K562 (cell line): ENCODE results near the gene NRDE2. TPM values are rescaled to one million over a fixed set of nuclear protein-coding genes. Genes with fewer than 3 reads are reported as not detected.

Source experiments
- CBX1 ChIP-seq: sonication (generic); IDR thresholded peaks from 2 replicates; pipeline ENCODE4 v1.6.1; 2016; ENCODE audit warnings: antibody characterized with exemption, low read depth, mild to moderate bottlenecking
- ELF1 ChIP-seq: fragments of 200-800 bp; sonication (Bioruptor generic); IDR thresholded peaks from 2 replicates; pipeline ENCODE4 v1.6.1; 2016; ENCODE audit warnings: missing genetic modification characterization, missing compliant biosample characterization
- ESRRA ChIP-seq: fragments of 450-650 bp; IDR thresholded peaks from 2 replicates; pipeline ENCODE4 v1.6.1; 2014; ENCODE audit warnings: low read depth, mild to moderate bottlenecking, moderate library complexity, borderline replicate concordance
- ETV5 ChIP-seq: sonication (generic); formaldehyde crosslinking; IDR thresholded peaks from 2 replicates; pipeline ENCODE4 v1.4.0; 2020; ENCODE audit warnings: low read depth, mild to moderate bottlenecking, missing genetic modification reagents
- ILF3 ChIP-seq: fragments of 450-650 bp; IDR thresholded peaks from 2 replicates; pipeline ENCODE4 v1.6.1; 2018; ENCODE audit warnings: antibody characterized with exemption, mild to moderate bottlenecking, moderate library complexity, borderline replicate concordance
- JUNB ChIP-seq: fragments of 450-650 bp; formaldehyde crosslinking; conservative IDR thresholded peaks from 2 replicates; pipeline ENCODE4 v1.4.0; 2020; ENCODE audit warnings: mild to moderate bottlenecking
- KDM5B ChIP-seq: fragments of 200-600 bp; sonication (generic); IDR thresholded peaks from 2 replicates; pipeline ENCODE4 v1.6.1; 2012; ENCODE audit warnings: low read depth, mild to moderate bottlenecking, moderate library complexity, low read length, control low read depth, inconsistent platforms; ENCODE audit not compliant: insufficient replicate concordance
- KLF13 ChIP-seq: fragments of 450-650 bp; IDR thresholded peaks from 2 replicates; pipeline ENCODE4 v1.6.1; 2016; ENCODE audit warnings: missing genetic modification characterization, low read depth, mild to moderate bottlenecking, missing compliant biosample characterization, moderate library complexity, borderline replicate concordance
- MAZ ChIP-seq, 2 experiments: fragments of 450-650 bp in 1 of 2; sonication (generic) in 1 of 2; formaldehyde crosslinking; IDR thresholded peaks in 1 of 2; conservative IDR thresholded peaks in 1 of 2; 2 replicates each; pipeline versions ENCODE4 v1.4.0 to v1.5.0; 2020; ENCODE audit warnings: mild to moderate bottlenecking in 1 of 2, missing genetic modification reagents in 1 of 2
- MCM5 ChIP-seq: fragments of 450-650 bp; IDR thresholded peaks from 2 replicates; pipeline ENCODE4 v1.6.1; 2016; ENCODE audit warnings: low read depth
- MYC ChIP-seq, 2 experiments: fragments of 250-450 bp in 1 of 2; sonication (Bioruptor Pico) in 1 of 2; IDR thresholded peaks; 2 replicates each; pipeline versions ENCODE4 v1.5.1 to v1.6.1; 2012 to 2021; ENCODE audit warnings: low read depth in 2 of 2, borderline replicate concordance in 1 of 2, improper control_type of control experiment in 1 of 2, low read length in 1 of 2, mild to moderate bottlenecking in 1 of 2, moderate library complexity in 1 of 2
- NFRKB ChIP-seq: fragments of 450-650 bp; IDR thresholded peaks from 2 replicates; pipeline ENCODE4 v1.6.1; 2016; ENCODE audit warnings: low read depth
- NFYB ChIP-seq: IDR thresholded peaks from 2 replicates; pipeline ENCODE4 v1.6.1; 2011; ENCODE audit warnings: mild to moderate bottlenecking, moderate library complexity; ENCODE audit not compliant: insufficient read length; ENCODE audit errors: extremely low read depth
- PATZ1 ChIP-seq: fragments of 250-450 bp; sonication (Bioruptor Pico); IDR thresholded peaks from 2 replicates; pipeline ENCODE4 v1.5.0; 2020; ENCODE audit warnings: mild to moderate bottlenecking, borderline replicate concordance
- RBM25 ChIP-seq: fragments of 200-400 bp; formaldehyde crosslinking; IDR thresholded peaks from 2 replicates; pipeline ENCODE4 v1.6.1; 2018; ENCODE audit warnings: low read length, low read depth, moderate library complexity; ENCODE audit not compliant: severe bottlenecking
- RBM34 ChIP-seq: fragments of 200-400 bp; formaldehyde crosslinking; IDR thresholded peaks from 2 replicates; pipeline ENCODE4 v1.6.1; 2018; ENCODE audit warnings: low read length, borderline replicate concordance; ENCODE audit not compliant: insufficient read depth
- SPI1 ChIP-seq: IDR thresholded peaks from 2 replicates; pipeline ENCODE4 v1.6.1; 2011; ENCODE audit warnings: low read depth, low read length, control low read depth, borderline replicate concordance
- SUPT5H ChIP-seq: fragments of 450-650 bp; IDR thresholded peaks from 2 replicates; pipeline ENCODE4 v1.6.1; 2016
- TCFL5 ChIP-seq: fragments of 250-450 bp; sonication (Bioruptor Pico); conservative IDR thresholded peaks from 2 replicates; pipeline ENCODE4 v1.6.1; 2021; ENCODE audit warnings: mild to moderate bottlenecking, moderate library complexity, matching md5 sums
- ZNF124 ChIP-seq: sonication (generic); formaldehyde crosslinking; IDR thresholded peaks from 2 replicates; pipeline ENCODE4 v1.8.1; 2022; ENCODE audit warnings: missing genetic modification reagents
- ZNF431 ChIP-seq: sonication (generic); formaldehyde crosslinking; IDR thresholded peaks from 2 replicates; pipeline ENCODE4 v1.8.0; 2022; ENCODE audit warnings: mild to moderate bottlenecking, missing genetic modification reagents
- ZNF583 ChIP-seq: fragments of 250-450 bp; sonication (Bioruptor Pico); IDR thresholded peaks from 2 replicates; pipeline ENCODE4 v1.4.0; 2020
- polyA plus RNA-seq, 8 experiments: library from polyadenylated mRNA; depleted of rRNA in 4 of 8; stranded (reverse) in 5 of 8; unstranded in 3 of 8; fragments of >200 nt; fragmentation: Nextera tagmentation in 2 of 8; fragmentation: Illumina TruSeq in 1 of 8; extraction: Ambion mirVana in 2 of 8; extraction: Trizol in 1 of 8; gene quantifications; 2 replicates each; pipeline versions ENCODE4 v1.2.1 to v1.2.3, GENCODE V29; 2011 to 2014; ENCODE audit warnings: inconsistent platforms in 1 of 8, missing spikeins in 1 of 8
- total RNA-seq, 7 experiments: library from RNA; depleted of rRNA in 6 of 7; stranded (reverse); fragments of >200 nt in 6 of 7; fragmentation: Illumina TruSeq in 2 of 7; extraction: Trizol in 2 of 7; gene quantifications; 2 replicates each; pipeline versions ENCODE4 v1.2.1 to v1.2.3, GENCODE V29; 2011 to 2021; ENCODE audit warnings: low replicate concordance in 1 of 7
- TF ChIP-seq, protein P1 (sequence below), 2 experiments: fragments of 450-650 bp in 1 of 2; IDR thresholded peaks; 2 replicates each; pipeline ENCODE4 v1.6.1; 2011 to 2017; ENCODE audit warnings: low read depth in 2 of 2, antibody characterized with exemption in 1 of 2, borderline replicate concordance in 1 of 2, low read length in 1 of 2, mild to moderate bottlenecking in 1 of 2, mixed read lengths in 1 of 2; ENCODE audit not compliant: control insufficient read depth in 1 of 2

NRDE2 gene
- total and polyA plus RNA-seq, 9 of the 15 experiments (the other 6 are each of a cell fraction or from before 2014, with no cell fraction given), result 3.3 to 15.0 (median 8.4) TPM

DNA sequence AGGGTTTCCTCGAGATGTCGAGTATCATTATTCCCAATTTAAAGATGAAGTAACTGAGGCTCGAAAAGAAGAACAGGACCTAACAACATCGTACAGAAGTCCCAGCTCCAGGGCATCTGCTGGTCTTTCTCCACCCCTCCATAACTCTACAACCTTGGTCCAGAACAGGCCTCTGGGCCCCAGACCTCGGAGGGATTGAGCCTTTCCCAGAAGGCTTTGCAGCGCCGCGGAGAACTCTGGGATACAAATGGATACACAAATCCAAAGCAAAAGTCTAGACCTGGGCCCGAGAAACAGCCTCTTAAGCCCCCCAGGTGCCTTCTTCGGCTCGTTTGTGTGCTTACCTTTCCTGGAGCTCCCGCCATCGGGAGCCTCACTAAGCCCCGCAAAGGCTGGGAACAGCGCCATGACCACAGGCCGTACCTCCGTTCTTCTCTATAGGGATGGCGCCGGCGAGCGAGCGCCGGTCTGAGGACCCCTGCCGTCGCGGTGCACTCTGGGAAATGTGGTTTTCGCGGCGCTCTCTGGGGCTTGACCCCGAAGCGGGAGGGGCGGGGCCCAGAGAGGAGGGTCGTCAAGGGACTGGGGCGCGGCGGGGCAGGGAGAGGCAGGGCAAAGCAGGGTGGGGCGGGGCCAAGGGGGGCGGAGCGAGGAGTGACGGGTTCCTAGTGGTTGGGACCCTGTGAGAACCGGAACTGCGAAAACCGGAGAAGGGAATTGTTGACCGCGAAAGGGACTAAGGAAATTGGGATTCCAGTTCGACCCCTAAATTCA is at the start of gene NRDE2 (continued):
- TF ChIP-seq ESRRA (0 out of 2 replicates have a peak, but pooled peaks have one; percentile 52), NFYB (no peak), RBM34 (no peak), ZNF431 (CRISPR knock-in tag) (no peak), MYC (IDR thresholded peaks at IDR 0.05; ENCODE audit: low read depth, low read length) (0 out of 2 replicates have a peak, but pooled peaks have one; percentile 37), MYC (CRISPR knock-in tag; IDR thresholded peaks at IDR 0.05; ENCODE audit: borderline replicate concordance, low read depth) (peak; percentile 36; the same call in 1 of the 2 replicates), KDM5B (peak; percentile 50), SPI1 (peak; percentile 67; the same call in 1 of the 2 replicates), TCFL5 (CRISPR knock-in tag) (no peak), ELF1 (tag) (peak; percentile 53; the same call in 1 of the 2 replicates), JUNB (no peak), ZNF124 (CRISPR knock-in tag) (no peak), SUPT5H (peak; percentile 77), NFRKB (peak; percentile 55; the same call in 1 of the 2 replicates), MAZ (CRISPR knock-in tag; conservative IDR thresholded peaks at IDR 0.05 in 1 of 2, IDR thresholded peaks at IDR 0.05 in 1 of 2) (peak; percentile 55 to 89), KLF13 (tag) (no peak), PATZ1 (no peak), CBX1 (no peak), ZNF583 (CRISPR knock-in tag) (peak; percentile 65; the same call in 1 of the 2 replicates), ETV5 (CRISPR knock-in tag) (no peak), MCM5 (no peak), ILF3 (no peak), RBM25 (peak; percentile 27)
- TF ChIP-seq, protein P1, sequence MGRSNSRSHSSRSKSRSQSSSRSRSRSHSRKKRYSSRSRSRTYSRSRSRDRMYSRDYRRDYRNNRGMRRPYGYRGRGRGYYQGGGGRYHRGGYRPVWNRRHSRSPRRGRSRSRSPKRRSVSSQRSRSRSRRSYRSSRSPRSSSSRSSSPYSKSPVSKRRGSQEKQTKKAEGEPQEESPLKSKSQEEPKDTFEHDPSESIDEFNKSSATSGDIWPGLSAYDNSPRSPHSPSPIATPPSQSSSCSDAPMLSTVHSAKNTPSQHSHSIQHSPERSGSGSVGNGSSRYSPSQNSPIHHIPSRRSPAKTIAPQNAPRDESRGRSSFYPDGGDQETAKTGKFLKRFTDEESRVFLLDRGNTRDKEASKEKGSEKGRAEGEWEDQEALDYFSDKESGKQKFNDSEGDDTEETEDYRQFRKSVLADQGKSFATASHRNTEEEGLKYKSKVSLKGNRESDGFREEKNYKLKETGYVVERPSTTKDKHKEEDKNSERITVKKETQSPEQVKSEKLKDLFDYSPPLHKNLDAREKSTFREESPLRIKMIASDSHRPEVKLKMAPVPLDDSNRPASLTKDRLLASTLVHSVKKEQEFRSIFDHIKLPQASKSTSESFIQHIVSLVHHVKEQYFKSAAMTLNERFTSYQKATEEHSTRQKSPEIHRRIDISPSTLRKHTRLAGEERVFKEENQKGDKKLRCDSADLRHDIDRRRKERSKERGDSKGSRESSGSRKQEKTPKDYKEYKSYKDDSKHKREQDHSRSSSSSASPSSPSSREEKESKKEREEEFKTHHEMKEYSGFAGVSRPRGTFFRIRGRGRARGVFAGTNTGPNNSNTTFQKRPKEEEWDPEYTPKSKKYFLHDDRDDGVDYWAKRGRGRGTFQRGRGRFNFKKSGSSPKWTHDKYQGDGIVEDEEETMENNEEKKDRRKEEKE (IDR thresholded peaks at IDR 0.05; ENCODE audit: borderline replicate concordance in 1 of 2, control insufficient read depth in 1 of 2, low read depth in 2 of 2, low read length in 1 of 2), result no peak
